Activated CD8-positive, alpha-beta T cell treated with anti-CD3 and anti-CD28 coated beads for 36 hours (primary cell): Measurements from ENCODE around the gene CYFIP1. TPM values are rescaled to one million over a fixed set of nuclear protein-coding genes. Genes with fewer than 3 reads are reported as not detected.

Experiments
- ATAC-seq: fragments of 200-7000 bp; cut with Tn5 transposase; one replicate; pipeline ENCODE4 v1.10.0; 2021; ENCODE audit warnings: mild to moderate bottlenecking, moderate library complexity
- CTCF ChIA-PET: fragments of 350-600 bp; sonication (Branson Sonifier 250); formaldehyde crosslinking; loops from one replicate; lab custom pipeline; 2021; ENCODE audit warnings: antibody characterized with exemption; lab: Charles Lee
- POLR2A ChIA-PET: fragments of 350-600 bp; sonication (Branson Sonifier 250); formaldehyde crosslinking; loops from one replicate; lab custom pipeline; 2021; ENCODE audit warnings: antibody characterized with exemption; lab: Charles Lee
- DNase-seq: peaks from one replicate; pipeline ENCODE4 v3.0.0-alpha.2; 2020
- H3K27ac Mint-ChIP-seq: one replicate; pipeline ENCODE4 v1.8.0; 2021; ENCODE audit warnings: mild to moderate bottlenecking, mixed read lengths
- H3K27me3 Mint-ChIP-seq: one replicate; pipeline ENCODE4 v1.8.0; 2021; ENCODE audit warnings: mixed read lengths
- H3K36me3 Mint-ChIP-seq: one replicate; pipeline ENCODE4 v1.8.0; 2021; ENCODE audit warnings: low read depth, mixed read lengths
- H3K4me1 Mint-ChIP-seq: one replicate; pipeline ENCODE4 v1.8.0; 2021; ENCODE audit warnings: low read depth, mixed read lengths
- H3K4me3 Mint-ChIP-seq: one replicate; pipeline ENCODE4 v1.8.0; 2021; ENCODE audit warnings: mild to moderate bottlenecking, moderate library complexity, mixed read lengths
- H3K9me3 Mint-ChIP-seq: one replicate; pipeline ENCODE4 v1.8.0; 2021; ENCODE audit warnings: mixed read lengths
- CTCF ChIP-seq: fragments of 200-600 bp; IDR thresholded peaks from one replicate; pipeline ENCODE4 v1.8.0; 2022; ENCODE audit warnings: antibody characterized with exemption, mild to moderate bottlenecking
- intact Hi-C: fragments of 100-400 bp; cut with micrococcal nuclease; formaldehyde crosslinking; loops from one replicate; pipeline ENCODE4 v1.10.0; 2022
- total RNA-seq, 2 experiments: library from RNA; stranded (reverse); gene quantifications; one replicate each; pipeline ENCODE4 v1.2.3, GENCODE V29; 2021

Gene CYFIP1
- total RNA-seq, 2 experiments from 2014 or later = 10.4 to 11.6 TPM

DNA sequence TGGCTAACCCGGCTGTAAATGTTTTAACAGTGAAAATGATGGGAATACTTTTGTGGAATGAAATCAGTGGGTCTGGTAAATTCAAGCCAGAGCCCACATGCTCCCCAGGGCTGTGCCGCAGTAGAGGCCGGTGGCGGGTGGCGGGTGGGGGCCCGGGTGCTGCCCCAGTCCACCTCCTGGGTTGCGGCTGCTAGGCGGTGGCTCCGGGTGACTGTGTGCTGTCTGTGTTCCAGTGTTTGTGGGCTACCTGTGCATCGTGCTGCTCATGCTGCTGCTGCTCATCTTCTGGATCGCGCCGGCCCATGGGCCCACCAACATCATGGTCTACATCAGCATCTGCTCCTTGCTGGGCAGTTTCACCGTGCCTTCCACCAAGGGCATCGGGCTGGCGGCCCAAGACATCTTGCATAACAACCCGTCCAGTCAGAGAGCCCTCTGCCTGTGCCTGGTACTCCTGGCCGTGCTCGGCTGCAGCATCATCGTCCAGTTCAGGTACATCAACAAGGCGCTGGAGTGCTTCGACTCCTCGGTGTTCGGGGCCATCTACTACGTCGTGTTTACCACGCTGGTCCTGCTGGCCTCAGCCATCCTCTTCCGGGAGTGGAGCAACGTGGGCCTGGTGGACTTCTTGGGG, 156.6 kb downstream of the CYFIP1 start:
- Mint-ChIP-seq H3K4me1 (no peaks in the 10 kb centered on the region), H3K27me3 (no peaks in the 10 kb centered on the region), H3K9me3 (no peaks in the 10 kb centered on the region), H3K36me3 (peaks cover 11% of the 10 kb centered on the region), H3K27ac (no peak overlapping the region), H3K4me3 (no peak overlapping the region)
- ChIA-PET CTCF (no interaction called here), POLR2A (no interaction called here)
- TF ChIP-seq CTCF = no peak
- DNase-seq (no peak), ATAC-seq (no peak)
- intact Hi-C loops = no loop called here

DNA sequence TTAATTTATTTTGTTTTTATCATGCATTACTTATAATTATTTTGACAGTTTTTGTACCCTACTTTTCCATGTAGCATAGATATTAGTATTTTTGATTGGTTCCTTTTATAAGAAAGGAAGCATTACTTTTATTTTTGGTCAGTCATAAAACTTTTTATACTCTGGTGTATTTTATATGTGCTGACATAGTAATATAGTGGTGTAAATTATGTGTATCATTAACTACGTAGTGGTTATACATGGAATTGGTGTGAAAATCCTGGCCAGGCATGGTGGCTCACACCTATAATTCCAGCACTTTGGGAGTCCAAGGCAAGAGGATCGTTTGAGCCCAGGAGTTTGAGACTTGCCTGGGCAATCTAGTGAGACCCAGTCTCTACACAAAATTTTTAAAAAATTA, 160.5 kb downstream of the CYFIP1 start:
- Mint-ChIP-seq H3K27ac (no peak overlapping the region), H3K27me3 (no peaks in the 10 kb centered on the region), H3K36me3 (peaks cover 10% of the 10 kb centered on the region), H3K9me3 (no peaks in the 10 kb centered on the region), H3K4me1 (peaks cover 6% of the 10 kb centered on the region), H3K4me3 (no peak overlapping the region)
- ChIA-PET POLR2A (no interaction called here), CTCF (interaction anchor here (0.6 kb wide), 1 partner anchor 8 kb away, joined by 3 read pairs; no protein-coding TSS in a partner anchor)
- ATAC-seq (no peak), DNase-seq (no peak)
- no peak for TF ChIP-seq CTCF
- intact Hi-C loops = loop anchor here (2.0 kb wide), 1 partner anchor 19 kb away; the partner anchor contains the start of gene NIPA2

Other genes starting within 250 kb of the CYFIP1 start
- gene NIPA1, start 193.7 kb downstream of the CYFIP1 start, total RNA-seq = 10 to 100 TPM; 12.0 to 13.1 TPM
- gene NIPA2, start 141.7 kb downstream of the CYFIP1 start, total RNA-seq = 10 to 100 TPM; 59.2 to 61.5 TPM
- gene TUBGCP5, start 59.2 kb upstream of the CYFIP1 start, total RNA-seq = 10 to 100 TPM; 19.2 to 22.0 TPM
- not detected for gene GOLGA6L1, start 156.5 kb upstream of the CYFIP1 start, total RNA-seq